ENCODE measurements around the gene TM4SF5. TPM values are rescaled to one million over a fixed set of nuclear protein-coding genes. Genes with fewer than 3 reads are reported as not detected.
A peak's percentile ranks its signal among the peaks of the same experiment; 100 is the strongest.

TM4SF5 gene
- total RNA-seq, 4 donors from 2014 or later, result not detected

GRCh38 chr17:4795168-4795567, 23.5 kb downstream of the TM4SF5 start:
- intact Hi-C loops (cut with DNase I; ENCODE audit: low total_unique reads), result no loop called here

DNA sequence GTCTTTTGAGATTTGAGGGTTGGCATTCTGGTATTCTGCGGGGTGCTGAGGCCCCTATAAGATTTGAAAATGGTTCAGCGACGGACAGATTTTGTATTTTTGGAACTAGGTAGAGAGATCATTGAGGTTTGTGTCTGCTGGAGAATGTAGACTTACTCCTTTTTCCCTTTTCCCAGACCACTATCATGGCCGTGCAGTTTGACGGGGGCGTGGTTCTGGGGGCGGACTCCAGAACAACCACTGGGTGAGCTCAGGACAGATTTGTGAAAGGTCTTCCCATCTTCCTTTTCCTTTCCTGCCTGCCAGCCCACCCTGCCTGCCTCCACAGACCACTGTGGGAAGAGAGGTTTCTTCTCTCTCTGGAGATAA, 24.9 kb downstream of the TM4SF5 start:
- no peaks in the 10 kb centered on the region for H3K36me3 ChIP-seq
- intact Hi-C loops (cut with DNase I; ENCODE audit: low total_unique reads), result no loop called here
- H3K27ac ChIP-seq, result peak overlapping the region; percentile 82 to 86
- H3K4me3 ChIP-seq, result peak overlapping the region; percentile 66 to 79
- no peaks in the 10 kb centered on the region for H3K9me3 ChIP-seq
- H3K27me3 ChIP-seq, result no peaks in the 10 kb centered on the region
- H3K4me1 ChIP-seq, result no peaks in the 10 kb centered on the region
- no peak for TF ChIP-seq POLR2A (IDR thresholded peaks at IDR 0.05)
- TF ChIP-seq, protein P1, sequence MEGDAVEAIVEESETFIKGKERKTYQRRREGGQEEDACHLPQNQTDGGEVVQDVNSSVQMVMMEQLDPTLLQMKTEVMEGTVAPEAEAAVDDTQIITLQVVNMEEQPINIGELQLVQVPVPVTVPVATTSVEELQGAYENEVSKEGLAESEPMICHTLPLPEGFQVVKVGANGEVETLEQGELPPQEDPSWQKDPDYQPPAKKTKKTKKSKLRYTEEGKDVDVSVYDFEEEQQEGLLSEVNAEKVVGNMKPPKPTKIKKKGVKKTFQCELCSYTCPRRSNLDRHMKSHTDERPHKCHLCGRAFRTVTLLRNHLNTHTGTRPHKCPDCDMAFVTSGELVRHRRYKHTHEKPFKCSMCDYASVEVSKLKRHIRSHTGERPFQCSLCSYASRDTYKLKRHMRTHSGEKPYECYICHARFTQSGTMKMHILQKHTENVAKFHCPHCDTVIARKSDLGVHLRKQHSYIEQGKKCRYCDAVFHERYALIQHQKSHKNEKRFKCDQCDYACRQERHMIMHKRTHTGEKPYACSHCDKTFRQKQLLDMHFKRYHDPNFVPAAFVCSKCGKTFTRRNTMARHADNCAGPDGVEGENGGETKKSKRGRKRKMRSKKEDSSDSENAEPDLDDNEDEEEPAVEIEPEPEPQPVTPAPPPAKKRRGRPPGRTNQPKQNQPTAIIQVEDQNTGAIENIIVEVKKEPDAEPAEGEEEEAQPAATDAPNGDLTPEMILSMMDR (IDR thresholded peaks at IDR 0.05), result no peak
- DNase-seq, result no peak

More at GRCh38 chr17:4795168-4795567, 23.5 kb downstream of the TM4SF5 start:
- Histone ChIP-seq H3K27me3 (no peaks in the 10 kb centered on the region), H3K36me3 (no peaks in the 10 kb centered on the region), H3K4me3 (no peak overlapping the region), H3K4me1 (no peaks in the 10 kb centered on the region), H3K9me3 (no peaks in the 10 kb centered on the region), H3K27ac (peak overlapping the region in 1 of 2 donors; percentile 82)
- no peak for TF ChIP-seq POLR2A (IDR thresholded peaks at IDR 0.05)
- TF ChIP-seq, protein P1 (IDR thresholded peaks at IDR 0.05), result no peak
- DNase-seq, result no peak

DNA sequence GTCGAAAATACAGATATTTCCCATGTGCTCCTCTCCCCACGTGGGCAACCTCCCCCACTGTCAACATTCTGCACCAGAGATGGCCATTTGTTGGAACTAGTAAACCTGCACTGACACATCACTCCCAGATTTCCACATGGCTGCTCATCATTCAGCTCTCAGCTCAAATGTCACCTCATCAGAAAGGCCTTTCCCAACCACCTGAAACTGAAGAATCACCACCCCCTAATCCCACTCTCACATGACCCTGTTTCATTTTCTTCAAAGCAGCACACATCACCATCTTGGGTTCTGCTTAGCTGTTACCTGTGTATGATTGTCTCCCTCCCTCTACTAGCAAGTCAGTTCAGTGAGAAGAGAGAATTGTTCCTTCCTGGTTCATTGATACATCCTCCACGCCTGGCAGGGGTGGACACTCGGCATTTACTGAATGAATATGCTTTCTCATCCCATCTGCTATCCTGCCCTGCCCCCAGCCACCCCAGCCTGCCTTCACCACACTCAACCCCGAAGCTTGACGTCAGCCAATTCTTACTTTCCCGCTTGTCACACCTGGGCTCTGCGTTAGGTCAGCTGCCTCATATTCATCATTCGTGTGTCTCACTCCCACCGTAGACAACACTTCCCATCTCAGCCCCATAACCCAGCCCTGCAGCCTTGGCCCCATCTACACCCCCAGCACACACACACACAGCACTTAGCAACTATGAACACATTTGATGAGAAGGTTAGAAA, 28.9 kb downstream of the TM4SF5 start:
- TF ChIP-seq, protein P1 (IDR thresholded peaks at IDR 0.05), result no peak
- TF ChIP-seq POLR2A (IDR thresholded peaks at IDR 0.05), result no peak
- intact Hi-C loops (cut with DNase I; ENCODE audit: low total_unique reads), result no loop called here
- no peaks in the 10 kb centered on the region for H3K36me3 ChIP-seq
- no peak overlapping the region for H3K4me3 ChIP-seq
- H3K27me3 ChIP-seq, result no peaks in the 10 kb centered on the region
- H3K9me3 ChIP-seq, result no peaks in the 10 kb centered on the region
- no peak overlapping the region for H3K27ac ChIP-seq
- no peaks in the 10 kb centered on the region for H3K4me1 ChIP-seq
- no peak for DNase-seq

DNA sequence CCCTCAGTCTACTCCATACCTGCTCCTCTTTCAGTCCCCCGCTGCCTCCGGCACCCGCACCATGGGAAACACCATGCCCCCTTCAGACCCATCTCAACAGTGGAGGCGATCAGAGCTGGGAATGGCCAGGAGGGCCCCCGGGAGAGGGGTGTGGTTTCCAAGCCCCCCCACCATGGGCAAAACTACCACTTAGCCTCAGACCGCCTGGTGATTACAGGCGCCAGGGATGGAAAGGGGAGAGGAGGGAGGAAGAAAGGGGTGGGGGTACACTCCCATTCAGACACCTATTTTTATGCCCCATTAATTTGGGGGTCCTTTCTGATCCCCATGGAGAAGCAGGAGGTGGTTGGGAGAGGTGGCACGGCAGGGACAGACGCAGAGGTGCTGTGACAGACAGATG, 30.5 kb downstream of the TM4SF5 start, which contains the start of gene C17orf114:
Gene C17orf114, minus strand, starts transcription at position 101 of the 400 bp plus-strand sequence.
- Histone ChIP-seq H3K4me1 (no peaks in the 10 kb centered on the region), H3K36me3 (no peaks in the 10 kb centered on the region), H3K27me3 (no peaks in the 10 kb centered on the region), H3K4me3 (no peak within 1 kb of the TSS), H3K27ac (no peak within 1 kb of the TSS), H3K9me3 (no peaks in the 10 kb centered on the region)
- intact Hi-C loops (cut with DNase I; ENCODE audit: low total_unique reads), result no loop called here
- TF ChIP-seq, protein P1 (IDR thresholded peaks at IDR 0.05), result no peak
- no peak for TF ChIP-seq POLR2A (IDR thresholded peaks at IDR 0.05)
- DNase-seq, result no peak

GRCh38 chr17:4806456-4806776, 34.7 kb downstream of the TM4SF5 start:
- H3K36me3 ChIP-seq, result no peaks in the 10 kb centered on the region
- peaks cover 0 to 10% of the 10 kb centered on the region in 2 donors for H3K4me1 ChIP-seq
- H3K27ac ChIP-seq, result peak overlapping the region; percentile 74 to 82
- DNase-seq, result no peak
- intact Hi-C loops (cut with DNase I; ENCODE audit: low total_unique reads), result no loop called here
- H3K4me3 ChIP-seq, result peak overlapping the region; percentile 57 to 73
- no peak for TF ChIP-seq POLR2A (IDR thresholded peaks at IDR 0.05)
- TF ChIP-seq, protein P1 (IDR thresholded peaks at IDR 0.05), result no peak
- H3K9me3 ChIP-seq, result no peaks in the 10 kb centered on the region
- no peaks in the 10 kb centered on the region for H3K27me3 ChIP-seq

Measured in uterus (tissue), 4 donors.